ENCODE data around the gene DIAPH3. TPM values are rescaled to one million over a fixed set of nuclear protein-coding genes. Genes with fewer than 3 reads are reported as not detected.

The DIAPH3 gene
- polyA plus RNA-seq, 1 donor from 2014 or later = 0.37 TPM

- Histone ChIP-seq H3F3A (ENCODE audit: insufficient read depth, low read length, poor library complexity, severe bottlenecking) (no peaks in the 10 kb centered on the region), H3K9ac (ENCODE audit: low read length) (no peak overlapping the region), H2AFZ (ENCODE audit: low read depth, low read length) (no peak overlapping the region), H4K20me1 (ENCODE audit: insufficient read depth) (no peaks in the 10 kb centered on the region), H3K79me2 (replicated peaks; ENCODE audit: insufficient read depth, low read length) (no peaks in the 10 kb centered on the region), H3K27ac (ENCODE audit: low read length) (no peak overlapping the region), H3K4me3 (ENCODE audit: low read length) (no peak overlapping the region), H3K36me3 (ENCODE audit: insufficient read depth, low read length) (no peaks in the 10 kb centered on the region), H3K27me3 (ENCODE audit: insufficient read depth, low read depth, low read length) (no peaks in the 10 kb centered on the region), H3K9me3 (ENCODE audit: low read length) (no peaks in the 10 kb centered on the region), H3K9me2 (ENCODE audit: insufficient read depth, low read length) (no peaks in the 10 kb centered on the region), H3K4me2 (ENCODE audit: low read length) (no peak overlapping the region)
- TF ChIP-seq REST (IDR thresholded peaks at IDR 0.05; ENCODE audit: borderline replicate concordance) = no peak
- no peak for TF ChIP-seq EZH2 (IDR thresholded peaks at IDR 0.05; ENCODE audit: borderline replicate concordance, insufficient read depth, low read length, poor library complexity, severe bottlenecking)
- TF ChIP-seq TAF1 (IDR thresholded peaks at IDR 0.05; ENCODE audit: low read depth) = no peak
- no peak for TF ChIP-seq RAD21 (conservative IDR thresholded peaks at IDR 0.05)
- TF ChIP-seq EP300 (conservative IDR thresholded peaks at IDR 0.05; ENCODE audit: poor library complexity, severe bottlenecking) = no peak
- no peak for TF ChIP-seq CTCF (IDR thresholded peaks at IDR 0.05; ENCODE audit: poor library complexity, severe bottlenecking)
- no peak for TF ChIP-seq SMC3 (conservative IDR thresholded peaks at IDR 0.05; ENCODE audit: poor library complexity)
- no peak for TF ChIP-seq MXI1 (conservative IDR thresholded peaks at IDR 0.05; ENCODE audit: poor library complexity, severe bottlenecking)
- TF ChIP-seq POLR2AphosphoS5 (IDR thresholded peaks at IDR 0.05) = no peak
These were observed 49.2 kb downstream of the DIAPH3 start for GRCh38 chr13:60114499-60115028.

GRCh38 chr13:60112771-60113170 lies 51.0 kb downstream of the DIAPH3 start:
- no peaks in the 10 kb centered on the region for H3K9me3 ChIP-seq (ENCODE audit: low read length)
- no peaks in the 10 kb centered on the region for H3K79me2 ChIP-seq (replicated peaks; ENCODE audit: insufficient read depth, low read length)
- H4K20me1 ChIP-seq (ENCODE audit: insufficient read depth) = no peaks in the 10 kb centered on the region
- no peak for TF ChIP-seq TAF1 (IDR thresholded peaks at IDR 0.05; ENCODE audit: low read depth)
- H3K4me3 ChIP-seq (ENCODE audit: low read length) = no peak overlapping the region
- no peak overlapping the region for H2AFZ ChIP-seq (ENCODE audit: low read depth, low read length)
- no peak overlapping the region for H3K27ac ChIP-seq (ENCODE audit: low read length)
- no peak overlapping the region for H3K4me2 ChIP-seq (ENCODE audit: low read length)
- no peaks in the 10 kb centered on the region for H3F3A ChIP-seq (ENCODE audit: insufficient read depth, low read length, poor library complexity, severe bottlenecking)
- H3K27me3 ChIP-seq (ENCODE audit: insufficient read depth, low read depth, low read length) = no peaks in the 10 kb centered on the region
- H3K36me3 ChIP-seq (ENCODE audit: insufficient read depth, low read length) = no peaks in the 10 kb centered on the region
- no peak overlapping the region for H3K9ac ChIP-seq (ENCODE audit: low read length)
- no peaks in the 10 kb centered on the region for H3K9me2 ChIP-seq (ENCODE audit: insufficient read depth, low read length)

GRCh38 chr13:60111691-60112090 lies 52.0 kb downstream of the DIAPH3 start:
- Histone ChIP-seq H3K9me2 (ENCODE audit: insufficient read depth, low read length) (no peaks in the 10 kb centered on the region), H3K9me3 (ENCODE audit: low read length) (no peaks in the 10 kb centered on the region), H3K4me3 (ENCODE audit: low read length) (no peak overlapping the region), H2AFZ (ENCODE audit: low read depth, low read length) (no peak overlapping the region), H3K36me3 (ENCODE audit: insufficient read depth, low read length) (no peaks in the 10 kb centered on the region), H4K20me1 (ENCODE audit: insufficient read depth) (no peaks in the 10 kb centered on the region), H3K79me2 (replicated peaks; ENCODE audit: insufficient read depth, low read length) (no peaks in the 10 kb centered on the region), H3F3A (ENCODE audit: insufficient read depth, low read length, poor library complexity, severe bottlenecking) (no peaks in the 10 kb centered on the region), H3K27ac (ENCODE audit: low read length) (no peak overlapping the region), H3K27me3 (ENCODE audit: insufficient read depth, low read depth, low read length) (no peaks in the 10 kb centered on the region), H3K9ac (ENCODE audit: low read length) (no peak overlapping the region), H3K4me2 (ENCODE audit: low read length) (no peak overlapping the region)
- no peak for TF ChIP-seq RAD21 (conservative IDR thresholded peaks at IDR 0.05)
- TF ChIP-seq EP300 (conservative IDR thresholded peaks at IDR 0.05; ENCODE audit: poor library complexity, severe bottlenecking) = no peak
- TF ChIP-seq TAF1 (IDR thresholded peaks at IDR 0.05; ENCODE audit: low read depth) = no peak
- no peak for TF ChIP-seq POLR2AphosphoS5 (IDR thresholded peaks at IDR 0.05)
- no peak for TF ChIP-seq EZH2 (IDR thresholded peaks at IDR 0.05; ENCODE audit: borderline replicate concordance, insufficient read depth, low read length, poor library complexity, severe bottlenecking)
- TF ChIP-seq CTCF (IDR thresholded peaks at IDR 0.05; ENCODE audit: poor library complexity, severe bottlenecking) = no peak
- TF ChIP-seq SMC3 (conservative IDR thresholded peaks at IDR 0.05; ENCODE audit: poor library complexity) = no peak
